KMS-11 (cell line): ENCODE measurements around the gene CREM.

Experiments used
- H2AFZ ChIP-seq: fragments of 200-600 bp; sonication (generic); 2 replicates; pipeline ENCODE4 v1.6.1; 2016; ENCODE audit warnings: antibody characterized with exemption, mixed run types, low read depth
- H3K27ac ChIP-seq: fragments of 200-600 bp; sonication (generic); 2 replicates; pipeline ENCODE4 v1.6.1; 2016; ENCODE audit warnings: mild to moderate bottlenecking, mixed run types
- H3K27me3 ChIP-seq: fragments of 200-600 bp; sonication (generic); 2 replicates; pipeline ENCODE4 v1.6.1; 2017; ENCODE audit warnings: mild to moderate bottlenecking, low read depth, mixed run types, moderate library complexity; ENCODE audit not compliant: insufficient read depth
- H3K36me3 ChIP-seq: fragments of 200-600 bp; sonication (generic); 2 replicates; pipeline ENCODE4 v1.6.1; 2017; ENCODE audit warnings: mild to moderate bottlenecking, mixed run types; ENCODE audit not compliant: insufficient read depth
- H3K4me1 ChIP-seq: fragments of 200-600 bp; sonication (generic); 2 replicates; pipeline ENCODE4 v1.6.1; 2016; ENCODE audit warnings: mild to moderate bottlenecking, low read depth, mixed run types; ENCODE audit not compliant: poor library complexity, severe bottlenecking
- H3K4me2 ChIP-seq: fragments of 200-600 bp; sonication (generic); 2 replicates; pipeline ENCODE4 v1.7.0; 2016; ENCODE audit warnings: mild to moderate bottlenecking, mixed run types
- H3K4me3 ChIP-seq: fragments of 200-600 bp; sonication (generic); IDR thresholded peaks from 2 replicates; pipeline ENCODE4 v1.6.1; 2017; ENCODE audit warnings: low read depth, low read length, mixed read lengths; ENCODE audit not compliant: insufficient read depth
- H3K79me2 ChIP-seq: fragments of 200-600 bp; sonication (generic); 2 replicates; pipeline ENCODE4 v1.6.1; 2016; ENCODE audit warnings: low read depth, mixed run types; ENCODE audit not compliant: insufficient read depth
- H3K9ac ChIP-seq: fragments of 200-600 bp; sonication (generic); 2 replicates; pipeline ENCODE4 v1.6.1; 2016; ENCODE audit warnings: mild to moderate bottlenecking, mixed run types
- H4K20me1 ChIP-seq: fragments of 200-600 bp; sonication (generic); 2 replicates; pipeline ENCODE4 v1.6.1; 2016; ENCODE audit warnings: mild to moderate bottlenecking, mixed run types; ENCODE audit not compliant: insufficient read depth
- TF ChIP-seq, protein P1 (sequence below): fragments of 200-600 bp; sonication (generic); conservative IDR thresholded peaks from 2 replicates; pipeline ENCODE4 v1.6.1; 2017; ENCODE audit warnings: low read depth, mild to moderate bottlenecking, antibody characterized with exemption, low read length, moderate library complexity, mixed read lengths

CREM gene

DNA sequence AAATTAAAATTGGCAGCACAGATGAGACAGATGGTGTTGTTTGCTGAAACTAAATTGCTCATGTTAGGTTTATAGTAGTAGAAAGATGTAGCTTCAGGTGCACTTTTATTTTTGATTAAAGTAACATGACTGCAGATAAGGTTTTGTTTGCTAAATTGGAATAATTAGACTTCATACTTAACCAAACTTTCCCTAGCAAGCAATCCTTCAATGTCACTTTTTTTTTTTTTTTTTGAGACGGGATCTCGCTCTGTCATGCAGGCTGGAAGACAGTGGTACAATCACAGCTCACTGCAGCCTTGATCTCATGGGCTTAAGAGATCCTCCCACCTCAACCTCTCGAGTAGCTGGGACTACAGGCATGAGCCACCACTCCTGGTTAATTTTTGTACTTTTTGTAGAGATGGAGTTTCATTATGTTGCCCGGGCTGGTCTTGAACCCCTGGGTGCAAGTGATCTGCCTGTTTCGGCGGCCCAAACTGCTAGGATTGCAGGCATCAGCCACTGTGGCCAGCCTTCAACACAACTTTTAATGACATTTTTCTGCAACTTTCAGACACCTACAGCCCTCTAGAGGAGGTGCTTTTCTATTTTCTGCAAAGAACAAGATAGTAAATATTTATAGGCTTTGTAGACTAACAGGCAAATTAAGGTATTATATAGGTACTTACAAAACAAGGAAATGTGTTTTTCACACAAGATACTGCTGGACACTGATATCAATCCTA, 124.9 kb downstream of the CREM start:
- Histone ChIP-seq H3K9ac (no peak overlapping the region), H3K4me3 (no peak overlapping the region), H3K4me2 (no peak overlapping the region), H3K27me3 (no peaks in the 10 kb centered on the region), H3K27ac (no peak overlapping the region), H3K79me2 (no peaks in the 10 kb centered on the region), H3K4me1 (no peaks in the 10 kb centered on the region), H2AFZ (no peak overlapping the region), H4K20me1 (no peaks in the 10 kb centered on the region), H3K36me3 (no peaks in the 10 kb centered on the region)
- TF ChIP-seq, protein P1, sequence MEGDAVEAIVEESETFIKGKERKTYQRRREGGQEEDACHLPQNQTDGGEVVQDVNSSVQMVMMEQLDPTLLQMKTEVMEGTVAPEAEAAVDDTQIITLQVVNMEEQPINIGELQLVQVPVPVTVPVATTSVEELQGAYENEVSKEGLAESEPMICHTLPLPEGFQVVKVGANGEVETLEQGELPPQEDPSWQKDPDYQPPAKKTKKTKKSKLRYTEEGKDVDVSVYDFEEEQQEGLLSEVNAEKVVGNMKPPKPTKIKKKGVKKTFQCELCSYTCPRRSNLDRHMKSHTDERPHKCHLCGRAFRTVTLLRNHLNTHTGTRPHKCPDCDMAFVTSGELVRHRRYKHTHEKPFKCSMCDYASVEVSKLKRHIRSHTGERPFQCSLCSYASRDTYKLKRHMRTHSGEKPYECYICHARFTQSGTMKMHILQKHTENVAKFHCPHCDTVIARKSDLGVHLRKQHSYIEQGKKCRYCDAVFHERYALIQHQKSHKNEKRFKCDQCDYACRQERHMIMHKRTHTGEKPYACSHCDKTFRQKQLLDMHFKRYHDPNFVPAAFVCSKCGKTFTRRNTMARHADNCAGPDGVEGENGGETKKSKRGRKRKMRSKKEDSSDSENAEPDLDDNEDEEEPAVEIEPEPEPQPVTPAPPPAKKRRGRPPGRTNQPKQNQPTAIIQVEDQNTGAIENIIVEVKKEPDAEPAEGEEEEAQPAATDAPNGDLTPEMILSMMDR, result no peak

DNA sequence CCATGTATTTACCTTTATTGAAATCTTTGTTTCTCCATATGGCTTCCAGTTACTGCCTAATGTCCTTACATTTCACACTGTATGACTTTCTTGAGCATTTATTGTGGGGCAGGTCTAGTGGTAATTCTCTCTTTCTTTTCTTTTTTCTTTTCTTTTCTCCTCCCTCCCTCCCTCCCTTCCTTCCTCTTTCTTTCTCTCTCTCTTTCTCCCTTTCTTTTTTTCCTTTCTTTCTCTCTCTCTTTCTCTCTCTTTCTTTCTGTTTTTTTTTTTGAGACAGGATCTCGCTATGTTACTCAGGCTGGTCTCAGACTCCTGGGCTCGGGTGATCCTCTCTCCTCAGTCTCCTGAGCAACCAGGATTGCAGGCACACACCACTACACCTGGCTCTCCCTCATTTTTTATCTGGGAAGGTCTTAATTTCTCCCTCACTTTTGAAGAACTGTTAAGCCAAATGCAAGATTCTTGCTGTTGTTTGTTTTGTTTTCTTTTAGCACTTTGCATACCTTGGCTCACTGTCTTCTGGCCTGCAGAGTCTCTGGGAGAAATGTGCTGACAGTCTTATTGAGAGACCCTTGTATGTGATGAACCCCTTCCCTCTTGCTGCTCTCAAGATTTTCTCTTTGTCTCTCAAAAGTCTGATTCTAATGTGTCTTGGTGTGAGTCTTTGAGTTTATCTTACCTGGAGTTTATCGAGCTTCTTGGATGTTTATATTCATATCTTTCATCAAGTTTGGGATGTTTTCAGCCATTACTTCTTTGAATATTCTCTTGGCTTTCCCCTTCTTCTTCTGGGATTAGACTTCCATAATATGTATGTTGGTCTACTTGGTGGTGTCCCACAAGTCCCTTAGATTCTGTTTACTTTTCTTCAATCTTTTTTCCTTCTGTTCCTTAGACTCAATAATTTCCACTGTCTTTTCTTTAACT, 130.7 kb downstream of the CREM start:
- H3K79me2 ChIP-seq, result no peaks in the 10 kb centered on the region
- no peak overlapping the region for H2AFZ ChIP-seq
- TF ChIP-seq, protein P1, result no peak
- H3K4me2 ChIP-seq, result no peak overlapping the region
- H3K4me3 ChIP-seq, result no peak overlapping the region
- no peaks in the 10 kb centered on the region for H3K36me3 ChIP-seq
- no peak overlapping the region for H3K9ac ChIP-seq
- no peaks in the 10 kb centered on the region for H3K4me1 ChIP-seq
- H4K20me1 ChIP-seq, result no peaks in the 10 kb centered on the region
- no peak overlapping the region for H3K27ac ChIP-seq
- no peaks in the 10 kb centered on the region for H3K27me3 ChIP-seq

DNA sequence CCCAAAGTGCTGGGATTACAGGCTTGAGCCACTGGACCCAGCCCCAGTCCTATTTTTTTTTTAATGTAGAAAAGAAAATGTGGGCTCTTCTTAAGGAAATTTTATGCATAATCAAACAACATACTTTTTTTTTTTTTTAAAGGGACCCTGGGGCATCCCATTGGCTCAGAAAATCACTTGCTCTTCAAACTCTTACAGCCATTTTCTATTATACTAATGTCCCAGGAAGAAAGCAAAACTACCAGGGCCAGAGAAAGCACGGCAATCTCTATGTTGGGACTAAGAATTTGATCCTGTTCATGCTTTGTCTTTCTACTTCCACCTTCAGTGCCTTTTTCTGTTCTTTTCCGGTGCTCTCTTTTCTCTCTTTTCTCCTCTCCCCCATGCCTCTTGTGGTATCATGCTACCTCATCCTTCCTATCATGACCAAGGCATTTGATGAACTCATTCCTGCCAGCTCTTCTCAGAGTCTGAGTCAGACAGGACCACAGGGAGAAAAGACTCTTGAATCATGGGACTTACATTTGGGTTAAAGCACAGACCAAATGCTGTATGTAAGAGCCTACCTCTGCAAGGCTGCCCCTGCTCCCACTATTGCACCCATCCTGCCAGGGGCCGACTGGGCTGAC, 133.2 kb downstream of the CREM start:
- Histone ChIP-seq H3K4me1 (no peaks in the 10 kb centered on the region), H3K27me3 (no peaks in the 10 kb centered on the region), H3K9ac (no peak overlapping the region), H2AFZ (no peak overlapping the region), H3K79me2 (no peaks in the 10 kb centered on the region), H3K36me3 (no peaks in the 10 kb centered on the region), H4K20me1 (no peaks in the 10 kb centered on the region), H3K27ac (no peak overlapping the region), H3K4me2 (no peak overlapping the region), H3K4me3 (no peak overlapping the region)
- TF ChIP-seq, protein P1, result no peak

DNA sequence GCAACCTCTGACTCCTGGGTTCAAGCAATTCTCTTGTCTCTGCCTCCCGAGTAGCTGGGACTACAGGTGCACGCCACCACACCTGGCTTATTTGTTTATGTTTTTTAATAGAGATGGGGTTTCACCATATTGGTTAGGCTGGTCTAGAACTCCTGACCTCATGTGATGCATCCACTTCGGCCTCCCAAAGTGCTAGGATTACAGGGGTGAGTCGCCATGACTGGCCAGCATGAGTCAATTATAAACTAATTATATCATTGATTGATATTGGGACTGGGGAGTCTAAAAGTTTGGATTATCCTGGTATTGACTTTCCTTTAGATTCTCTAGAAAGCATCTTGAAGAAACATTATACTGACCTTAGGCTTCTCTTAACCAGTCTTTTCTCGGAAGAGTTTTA, 135.8 kb downstream of the CREM start:
- Histone ChIP-seq H3K9ac (no peak overlapping the region), H3K4me2 (no peak overlapping the region), H3K79me2 (no peaks in the 10 kb centered on the region), H3K27me3 (no peaks in the 10 kb centered on the region), H3K36me3 (no peaks in the 10 kb centered on the region), H2AFZ (no peak overlapping the region), H4K20me1 (no peaks in the 10 kb centered on the region), H3K4me1 (no peaks in the 10 kb centered on the region), H3K27ac (no peak overlapping the region), H3K4me3 (no peak overlapping the region)
- TF ChIP-seq, protein P1, result no peak
